Measurements from ENCODE around the gene PRPF8.

Gene PRPF8

GRCh38 chr17:1646199-1646875 is 38.3 kb downstream of the PRPF8 start:
- H3K36me3 ChIP-seq (ENCODE audit: insufficient read depth, low read length): peaks cover 14% of the 10 kb centered on the region; the same call in 1 of the 2 replicates
- H3K9me2 ChIP-seq (replicated peaks; ENCODE audit: low read depth, low read length): no peaks in the 10 kb centered on the region
- H3K4me3 ChIP-seq (ENCODE audit: low read length, poor library complexity, severe bottlenecking): peak overlapping the region; percentile 85
- no peaks in the 10 kb centered on the region for H3F3A ChIP-seq (ENCODE audit: low read depth)
- H3K4me1 ChIP-seq (ENCODE audit: insufficient read depth, low read length, poor library complexity, severe bottlenecking): peaks cover 27% of the 10 kb centered on the region
- no peaks in the 10 kb centered on the region for H3K27me3 ChIP-seq (ENCODE audit: insufficient read depth, low read length, poor library complexity, severe bottlenecking)
- peak overlapping the region; percentile 96 for H3K9ac ChIP-seq (ENCODE audit: low read depth, low read length, poor library complexity, severe bottlenecking)
- peak overlapping the region; percentile 97 for H3K4me2 ChIP-seq (ENCODE audit: low read depth, low read length, poor library complexity, severe bottlenecking)
- H2AFZ ChIP-seq (ENCODE audit: low read length): no peak overlapping the region
- no peaks in the 10 kb centered on the region for H3K9me3 ChIP-seq (ENCODE audit: insufficient read depth, low read depth, low read length)
- peaks cover 21% of the 10 kb centered on the region for H3K79me2 ChIP-seq (ENCODE audit: insufficient read depth, low read length)
- TF ChIP-seq EZH2phosphoT487 (IDR thresholded peaks at IDR 0.05; ENCODE audit: borderline replicate concordance): no peak
- peaks cover 12% of the 10 kb centered on the region for H4K20me1 ChIP-seq (ENCODE audit: insufficient read depth, low read length, poor library complexity, severe bottlenecking)

GRCh38 chr17:1645207-1646171 is 39.2 kb downstream of the PRPF8 start, which contains the start of gene SCARF1:
SCARF1 (minus strand) TSS chr17:1645732; CDS start chr17:1645697, 35 bp downstream.
- H2AFZ ChIP-seq (ENCODE audit: low read length): peak within 1 kb of the TSS; percentile 63
- no peaks in the 10 kb centered on the region for H3K9me3 ChIP-seq (ENCODE audit: insufficient read depth, low read depth, low read length)
- peak within 1 kb of the TSS; percentile 85 for H3K4me3 ChIP-seq (ENCODE audit: low read length, poor library complexity, severe bottlenecking)
- peak within 1 kb of the TSS; percentile 96 for H3K9ac ChIP-seq (ENCODE audit: low read depth, low read length, poor library complexity, severe bottlenecking)
- H3K4me2 ChIP-seq (ENCODE audit: low read depth, low read length, poor library complexity, severe bottlenecking): peak within 1 kb of the TSS; percentile 97
- H4K20me1 ChIP-seq (ENCODE audit: insufficient read depth, low read length, poor library complexity, severe bottlenecking): peaks cover 12% of the 10 kb centered on the region
- peaks cover 21% of the 10 kb centered on the region for H3K79me2 ChIP-seq (ENCODE audit: insufficient read depth, low read length)
- H3K4me1 ChIP-seq (ENCODE audit: insufficient read depth, low read length, poor library complexity, severe bottlenecking): peaks cover 27% of the 10 kb centered on the region
- no peaks in the 10 kb centered on the region for H3K9me2 ChIP-seq (replicated peaks; ENCODE audit: low read depth, low read length)
- H3K27me3 ChIP-seq (ENCODE audit: insufficient read depth, low read length, poor library complexity, severe bottlenecking): no peaks in the 10 kb centered on the region
- H3K36me3 ChIP-seq (ENCODE audit: insufficient read depth, low read length): peaks cover 6% of the 10 kb centered on the region; the same call in 1 of the 2 replicates
- TF ChIP-seq EZH2phosphoT487 (IDR thresholded peaks at IDR 0.05; ENCODE audit: borderline replicate concordance): no peak
- TF ChIP-seq CTCF (conservative IDR thresholded peaks at IDR 0.05; ENCODE audit: low read length): no peak
- H3F3A ChIP-seq (ENCODE audit: low read depth): no peaks in the 10 kb centered on the region

- Histone ChIP-seq H3K36me3 (ENCODE audit: insufficient read depth, low read length) (no peaks in the 10 kb centered on the region; the same call in 1 of the 2 replicates), H2AFZ (ENCODE audit: low read length) (no peak overlapping the region), H3K27me3 (ENCODE audit: insufficient read depth, low read length, poor library complexity, severe bottlenecking) (no peaks in the 10 kb centered on the region), H3F3A (ENCODE audit: low read depth) (no peaks in the 10 kb centered on the region), H3K4me1 (ENCODE audit: insufficient read depth, low read length, poor library complexity, severe bottlenecking) (peaks cover 27% of the 10 kb centered on the region), H4K20me1 (ENCODE audit: insufficient read depth, low read length, poor library complexity, severe bottlenecking) (peaks cover 8% of the 10 kb centered on the region), H3K4me3 (ENCODE audit: low read length, poor library complexity, severe bottlenecking) (peak overlapping the region; percentile 85), H3K9me2 (replicated peaks; ENCODE audit: low read depth, low read length) (no peaks in the 10 kb centered on the region), H3K79me2 (ENCODE audit: insufficient read depth, low read length) (peaks cover 21% of the 10 kb centered on the region), H3K4me2 (ENCODE audit: low read depth, low read length, poor library complexity, severe bottlenecking) (peak overlapping the region; percentile 97), H3K9me3 (ENCODE audit: insufficient read depth, low read depth, low read length) (no peaks in the 10 kb centered on the region), H3K9ac (ENCODE audit: low read depth, low read length, poor library complexity, severe bottlenecking) (peak overlapping the region; percentile 96)
- TF ChIP-seq CTCF (conservative IDR thresholded peaks at IDR 0.05; ENCODE audit: low read length): no peak
- TF ChIP-seq EZH2phosphoT487 (IDR thresholded peaks at IDR 0.05; ENCODE audit: borderline replicate concordance): no peak
These were observed 40.0 kb downstream of the PRPF8 start for GRCh38 chr17:1644493-1645206.

All from Loucy (cell line).